ENCODE measurements around the gene APBB2.

DNA sequence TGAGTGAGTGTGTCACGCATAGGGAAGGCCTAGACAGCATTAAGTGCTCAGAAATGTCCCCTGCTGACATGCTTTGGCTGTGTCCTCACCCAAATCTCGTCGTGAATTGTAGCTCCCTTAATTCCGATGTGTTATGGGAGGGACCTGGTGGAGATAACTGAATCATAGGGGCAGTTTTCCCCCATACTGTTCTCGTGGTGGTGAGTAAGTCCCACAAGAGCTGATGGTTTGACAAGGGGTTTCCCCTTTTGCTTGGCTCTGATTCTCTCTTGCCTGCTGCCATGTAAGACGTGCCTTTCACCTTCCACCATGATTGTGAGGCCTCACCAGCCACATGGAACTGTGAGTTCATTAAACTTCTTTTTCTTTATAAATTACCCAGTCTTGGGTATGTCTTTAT is 386.6 kb downstream of the APBB2 start:
- TF ChIP-seq JUN (CRISPR knock-in tag; IDR thresholded peaks at IDR 0.05) (no peak), IRF2 (CRISPR knock-in tag; IDR thresholded peaks at IDR 0.05; ENCODE audit: borderline replicate concordance, low read depth) (no peak), SMAD4 (CRISPR knock-in tag; IDR thresholded peaks at IDR 0.05) (no peak), NFYB (CRISPR knock-in tag; conservative IDR thresholded peaks at IDR 0.05; ENCODE audit: low read depth) (no peak), CREM (CRISPR knock-in tag; IDR thresholded peaks at IDR 0.05) (no peak), CBFB (CRISPR knock-in tag; IDR thresholded peaks at IDR 0.05; ENCODE audit: low read depth) (no peak), NR2C2 (CRISPR knock-in tag; IDR thresholded peaks at IDR 0.05) (no peak), NR1H2 (CRISPR knock-in tag; IDR thresholded peaks at IDR 0.05) (no peak)
- TF ChIP-seq, protein P1, sequence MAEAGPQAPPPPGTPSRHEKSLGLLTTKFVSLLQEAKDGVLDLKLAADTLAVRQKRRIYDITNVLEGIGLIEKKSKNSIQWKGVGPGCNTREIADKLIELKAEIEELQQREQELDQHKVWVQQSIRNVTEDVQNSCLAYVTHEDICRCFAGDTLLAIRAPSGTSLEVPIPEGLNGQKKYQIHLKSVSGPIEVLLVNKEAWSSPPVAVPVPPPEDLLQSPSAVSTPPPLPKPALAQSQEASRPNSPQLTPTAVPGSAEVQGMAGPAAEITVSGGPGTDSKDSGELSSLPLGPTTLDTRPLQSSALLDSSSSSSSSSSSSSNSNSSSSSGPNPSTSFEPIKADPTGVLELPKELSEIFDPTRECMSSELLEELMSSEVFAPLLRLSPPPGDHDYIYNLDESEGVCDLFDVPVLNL (CRISPR knock-in tag; IDR thresholded peaks at IDR 0.05; ENCODE audit: borderline replicate concordance, low read depth): no peak
- TF ChIP-seq, protein P2, sequence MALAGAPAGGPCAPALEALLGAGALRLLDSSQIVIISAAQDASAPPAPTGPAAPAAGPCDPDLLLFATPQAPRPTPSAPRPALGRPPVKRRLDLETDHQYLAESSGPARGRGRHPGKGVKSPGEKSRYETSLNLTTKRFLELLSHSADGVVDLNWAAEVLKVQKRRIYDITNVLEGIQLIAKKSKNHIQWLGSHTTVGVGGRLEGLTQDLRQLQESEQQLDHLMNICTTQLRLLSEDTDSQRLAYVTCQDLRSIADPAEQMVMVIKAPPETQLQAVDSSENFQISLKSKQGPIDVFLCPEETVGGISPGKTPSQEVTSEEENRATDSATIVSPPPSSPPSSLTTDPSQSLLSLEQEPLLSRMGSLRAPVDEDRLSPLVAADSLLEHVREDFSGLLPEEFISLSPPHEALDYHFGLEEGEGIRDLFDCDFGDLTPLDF (CRISPR knock-in tag; IDR thresholded peaks at IDR 0.05): no peak
- TF ChIP-seq, protein P3, sequence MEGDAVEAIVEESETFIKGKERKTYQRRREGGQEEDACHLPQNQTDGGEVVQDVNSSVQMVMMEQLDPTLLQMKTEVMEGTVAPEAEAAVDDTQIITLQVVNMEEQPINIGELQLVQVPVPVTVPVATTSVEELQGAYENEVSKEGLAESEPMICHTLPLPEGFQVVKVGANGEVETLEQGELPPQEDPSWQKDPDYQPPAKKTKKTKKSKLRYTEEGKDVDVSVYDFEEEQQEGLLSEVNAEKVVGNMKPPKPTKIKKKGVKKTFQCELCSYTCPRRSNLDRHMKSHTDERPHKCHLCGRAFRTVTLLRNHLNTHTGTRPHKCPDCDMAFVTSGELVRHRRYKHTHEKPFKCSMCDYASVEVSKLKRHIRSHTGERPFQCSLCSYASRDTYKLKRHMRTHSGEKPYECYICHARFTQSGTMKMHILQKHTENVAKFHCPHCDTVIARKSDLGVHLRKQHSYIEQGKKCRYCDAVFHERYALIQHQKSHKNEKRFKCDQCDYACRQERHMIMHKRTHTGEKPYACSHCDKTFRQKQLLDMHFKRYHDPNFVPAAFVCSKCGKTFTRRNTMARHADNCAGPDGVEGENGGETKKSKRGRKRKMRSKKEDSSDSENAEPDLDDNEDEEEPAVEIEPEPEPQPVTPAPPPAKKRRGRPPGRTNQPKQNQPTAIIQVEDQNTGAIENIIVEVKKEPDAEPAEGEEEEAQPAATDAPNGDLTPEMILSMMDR (IDR thresholded peaks at IDR 0.05): no peak
- TF ChIP-seq, protein P4, sequence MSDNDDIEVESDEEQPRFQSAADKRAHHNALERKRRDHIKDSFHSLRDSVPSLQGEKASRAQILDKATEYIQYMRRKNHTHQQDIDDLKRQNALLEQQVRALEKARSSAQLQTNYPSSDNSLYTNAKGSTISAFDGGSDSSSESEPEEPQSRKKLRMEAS (CRISPR knock-in tag; IDR thresholded peaks at IDR 0.05): no peak
